Thoracic aorta endothelial cell (primary cell): Measurements from ENCODE around the gene ANKRD11. TPM values are rescaled to one million over a fixed set of nuclear protein-coding genes. Genes with fewer than 3 reads are reported as not detected.

Source experiments
- small RNA-seq: library from RNA; depleted of rRNA; stranded (forward); fragments of <200 nt; gene quantifications from one replicate; pipeline ENCODE3, GENCODE V24; 2012
- total RNA-seq: library from RNA; depleted of rRNA; stranded (reverse); fragments of >200 nt; gene quantifications from 2 replicates; pipeline ENCODE4 v1.2.3, GENCODE V29; 2012

The ANKRD11 gene
- 105 and 128 TPM in 2 replicates for total RNA-seq

GRCh38 chr16:89490439-89491237, at the start of gene ANKRD11:
Gene ANKRD11, minus strand, starts transcription at chr16:89490561. Its CDS starts 173,542 bp downstream, at chr16:89317019.

GRCh38 chr16:89507834-89508590, 17.7 kb upstream of the ANKRD11 start, which contains the start of gene SPG7:
Gene SPG7, plus strand, starts transcription at chr16:89508403. Its CDS starts 15 bp downstream, at chr16:89508418.

Small RNAs within 50 kb of the gene (small RNA-seq; reads per million reads assigned to genes)
- gene RNU6-430P = not detected

Other genes starting within 250 kb of the ANKRD11 start
- 111 and 119 TPM in 2 replicates for gene SPG7, start 17.8 kb upstream of the ANKRD11 start, total RNA-seq
- 2,315 and 2,453 TPM in 2 replicates for gene RPL13, start 70.1 kb upstream of the ANKRD11 start, total RNA-seq
- 9.3 and 9.5 TPM in 2 replicates for gene CPNE7, start 85.2 kb upstream of the ANKRD11 start, total RNA-seq
- 0.57 TPM in 1 of 2 replicates, not detected in the other for gene DPEP1, start 123.1 kb upstream of the ANKRD11 start, total RNA-seq
- 85.7 and 104 TPM in 2 replicates for gene CHMP1A, start 167.1 kb upstream of the ANKRD11 start, total RNA-seq
- 3.8 and 4.7 TPM in 2 replicates for gene SPATA33, start 167.3 kb upstream of the ANKRD11 start, total RNA-seq
- 37.0 and 45.8 TPM in 2 replicates for gene CDK10, start 196.1 kb upstream of the ANKRD11 start, total RNA-seq
- 11.2 and 15.3 TPM in 2 replicates for gene SPATA2L, start 211.1 kb upstream of the ANKRD11 start, total RNA-seq
- 6.9 and 7.2 TPM in 2 replicates for gene VPS9D1, start 230.3 kb upstream of the ANKRD11 start, total RNA-seq
- gene ZNF276, start 231.0 kb upstream of the ANKRD11 start, total RNA-seq = 24.1 and 24.9 TPM in 2 replicates